HEK293 (cell line): ENCODE measurements around the gene NUDCD3.

Experiments
- CTCF ChIA-PET: fragments of 350-600 bp; formaldehyde crosslinking; extraction: SDS; loops from one replicate; lab custom pipeline; 2021; ENCODE audit warnings: antibody characterized with exemption; lab: Yijun Ruan, JAX
- POLR2A ChIA-PET: fragments of 300-600 bp; formaldehyde crosslinking; extraction: SDS; loops from one replicate; lab custom pipeline; 2020; ENCODE audit warnings: antibody characterized with exemption, inconsistent platforms; lab: Yijun Ruan, JAX
- H3K27ac ChIP-seq: fragments of 200-500 bp; sonication (Bioruptor generic); 2 replicates; pipeline ENCODE4 v1.5.1; 2014; ENCODE audit warnings: low read depth, low read length, control low read depth, inconsistent platforms; ENCODE audit errors: extremely low read depth
- H3K36me3 ChIP-seq, 2 experiments: fragments of 200-500 bp in 1 of 2; sonication (Bioruptor generic) in 1 of 2; 1 replicate in 1 of 2; 2 replicates in 1 of 2; pipeline ENCODE4 v1.5.1; 2014 to 2017; ENCODE audit warnings: inconsistent platforms in 2 of 2, low read length in 2 of 2; ENCODE audit not compliant: control insufficient read depth in 2 of 2, insufficient read depth in 1 of 2
- H3K4me1 ChIP-seq: fragments of 200-500 bp; sonication (Bioruptor generic); 2 replicates; pipeline ENCODE4 v1.5.1; 2014; ENCODE audit warnings: mild to moderate bottlenecking, low read length, inconsistent platforms; ENCODE audit not compliant: control insufficient read depth, insufficient read depth
- H3K4me3 ChIP-seq: 2 replicates; pipeline ENCODE4 v1.5.1; 2011; ENCODE audit warnings: low read depth, mild to moderate bottlenecking, control low read depth, low read length, moderate library complexity
- H3K9me3 ChIP-seq: fragments of 200-500 bp; sonication (Bioruptor generic); 2 replicates; pipeline ENCODE4 v1.5.1; 2014; ENCODE audit warnings: low read depth, low read length, inconsistent platforms; ENCODE audit not compliant: control insufficient read depth, insufficient read depth
- ATF2 ChIP-seq: fragments of 450-650 bp; formaldehyde crosslinking; IDR thresholded peaks from 2 replicates; pipeline ENCODE4 v1.5.1; 2016; ENCODE audit warnings: missing biosample characterization, missing genetic modification characterization, low read depth
- CTCF ChIP-seq: fragments of 450-650 bp; formaldehyde crosslinking; IDR thresholded peaks from 2 replicates; pipeline ENCODE4 v1.5.1; 2016; ENCODE audit warnings: missing biosample characterization, missing genetic modification characterization
- KLF1 ChIP-seq: fragments of 450-650 bp; formaldehyde crosslinking; IDR thresholded peaks from 2 replicates; pipeline ENCODE4 v1.5.1; 2016; ENCODE audit warnings: missing biosample characterization, missing genetic modification characterization
- KLF17 ChIP-seq: fragments of 450-650 bp; formaldehyde crosslinking; IDR thresholded peaks from 2 replicates; pipeline ENCODE4 v1.5.1; 2016; ENCODE audit warnings: missing biosample characterization, missing genetic modification characterization
- SCRT2 ChIP-seq: fragments of 450-650 bp; formaldehyde crosslinking; IDR thresholded peaks from 2 replicates; pipeline ENCODE4 v1.5.1; 2016; ENCODE audit warnings: missing biosample characterization, missing genetic modification characterization
- SETDB1 ChIP-seq: IDR thresholded peaks from one replicate; pipeline ENCODE4 v1.6.1; 2017; ENCODE audit warnings: mild to moderate bottlenecking, low read length, moderate library complexity, mixed read lengths; ENCODE audit not compliant: insufficient read length
- SP2 ChIP-seq: fragments of 450-650 bp; formaldehyde crosslinking; IDR thresholded peaks from 2 replicates; pipeline ENCODE4 v1.5.1; 2016; ENCODE audit warnings: missing biosample characterization, missing genetic modification characterization
- TSHZ1 ChIP-seq: fragments of 450-650 bp; formaldehyde crosslinking; IDR thresholded peaks from 2 replicates; pipeline ENCODE4 v1.5.1; 2016; ENCODE audit warnings: missing biosample characterization, missing genetic modification characterization, borderline replicate concordance
- YY1 ChIP-seq: fragments of 450-650 bp; formaldehyde crosslinking; IDR thresholded peaks from 2 replicates; pipeline ENCODE4 v1.5.1; 2018; ENCODE audit warnings: missing biosample characterization, missing genetic modification characterization
- ZBTB10 ChIP-seq: fragments of 450-650 bp; formaldehyde crosslinking; IDR thresholded peaks from 2 replicates; pipeline ENCODE4 v1.5.1; 2016; ENCODE audit warnings: missing biosample characterization, missing genetic modification characterization
- ZFP3 ChIP-seq: fragments of 450-650 bp; formaldehyde crosslinking; IDR thresholded peaks from 2 replicates; pipeline ENCODE4 v1.5.1; 2016; ENCODE audit warnings: low read depth, missing biosample characterization, missing genetic modification characterization
- ZFP69B ChIP-seq: fragments of 450-650 bp; formaldehyde crosslinking; IDR thresholded peaks from 2 replicates; pipeline ENCODE4 v1.5.1; 2016; ENCODE audit warnings: missing biosample characterization, missing genetic modification characterization
- ZNF121 ChIP-seq: fragments of 450-650 bp; formaldehyde crosslinking; IDR thresholded peaks from 2 replicates; pipeline ENCODE4 v1.5.1; 2016; ENCODE audit warnings: missing biosample characterization, missing genetic modification characterization
- ZNF169 ChIP-seq: fragments of 450-650 bp; formaldehyde crosslinking; IDR thresholded peaks from 2 replicates; pipeline ENCODE4 v1.5.1; 2016; ENCODE audit warnings: missing biosample characterization, missing genetic modification characterization
- ZNF239 ChIP-seq: fragments of 450-650 bp; formaldehyde crosslinking; IDR thresholded peaks from 2 replicates; pipeline ENCODE4 v1.5.1; 2016; ENCODE audit warnings: missing biosample characterization, missing genetic modification characterization
- ZNF280C ChIP-seq: fragments of 450-650 bp; formaldehyde crosslinking; IDR thresholded peaks from 2 replicates; pipeline ENCODE4 v1.5.1; 2016; ENCODE audit warnings: missing biosample characterization, missing genetic modification characterization
- ZNF354C ChIP-seq: fragments of 450-650 bp; formaldehyde crosslinking; IDR thresholded peaks from 2 replicates; pipeline ENCODE4 v1.5.1; 2016; ENCODE audit warnings: missing biosample characterization, missing genetic modification characterization, low read depth, borderline replicate concordance
- ZNF426 ChIP-seq: fragments of 450-650 bp; formaldehyde crosslinking; IDR thresholded peaks from 2 replicates; pipeline ENCODE4 v1.5.1; 2017; ENCODE audit warnings: missing biosample characterization, missing genetic modification characterization, mild to moderate bottlenecking, inconsistent platforms, moderate library complexity
- ZNF530 ChIP-seq: fragments of 450-650 bp; formaldehyde crosslinking; IDR thresholded peaks from 2 replicates; pipeline ENCODE4 v1.5.1; 2016; ENCODE audit warnings: low read depth, missing biosample characterization, missing genetic modification characterization
- ZNF571 ChIP-seq: fragments of 450-650 bp; formaldehyde crosslinking; IDR thresholded peaks from 2 replicates; pipeline ENCODE4 v1.5.0; 2017; ENCODE audit warnings: missing biosample characterization, missing genetic modification characterization
- ZNF585B ChIP-seq: fragments of 450-650 bp; formaldehyde crosslinking; IDR thresholded peaks from 2 replicates; pipeline ENCODE4 v1.5.1; 2016; ENCODE audit warnings: missing biosample characterization, missing genetic modification characterization
- ZNF621 ChIP-seq: fragments of 450-650 bp; formaldehyde crosslinking; IDR thresholded peaks from 2 replicates; pipeline ENCODE4 v1.5.1; 2017; ENCODE audit warnings: missing biosample characterization, missing genetic modification characterization
- ZNF629 ChIP-seq: fragments of 450-650 bp; formaldehyde crosslinking; IDR thresholded peaks from 2 replicates; pipeline ENCODE4 v1.5.1; 2017; ENCODE audit warnings: missing biosample characterization, missing genetic modification characterization

Gene NUDCD3

GRCh38 chr7:44403775-44404174 lies 86.7 kb downstream of the NUDCD3 start:
- CTCF ChIA-PET, result no interaction called here
- no peak for TF ChIP-seq ZNF571
- no peak for TF ChIP-seq ZNF629
- no peak for TF ChIP-seq SCRT2
- no peak for TF ChIP-seq SETDB1
- no peak for TF ChIP-seq ZNF121 (tag by site-specific recombination)
- TF ChIP-seq YY1 (tag by site-specific recombination), result no peak
- TF ChIP-seq ZFP3, result no peak
- TF ChIP-seq ZNF621, result no peak
- TF ChIP-seq ZNF280C (tag by site-specific recombination), result no peak
- TF ChIP-seq CTCF (tag by site-specific recombination), result no peak
- no peak for TF ChIP-seq ZNF530
- no peak for TF ChIP-seq ZNF239 (tag by site-specific recombination)
- TF ChIP-seq TSHZ1 (tag by site-specific recombination), result no peak
- TF ChIP-seq ZFP69B (tag by site-specific recombination), result no peak
- TF ChIP-seq ATF2 (tag by site-specific recombination), result no peak
- no peak for TF ChIP-seq ZNF169 (tag by site-specific recombination)
- TF ChIP-seq SP2 (tag by site-specific recombination), result no peak
- POLR2A ChIA-PET, result no interaction called here

GRCh38 chr7:44403176-44403759 lies 87.2 kb downstream of the NUDCD3 start:
- H3K36me3 ChIP-seq, result peaks cover 0 to 32% of the 10 kb centered on the region in 2 experiments; a peak in 1 of 3 replicates
- no peaks in the 10 kb centered on the region for H3K9me3 ChIP-seq
- ChIA-PET POLR2A (no interaction called here), CTCF (no interaction called here)
- H3K4me3 ChIP-seq, result no peak overlapping the region
- no peak overlapping the region for H3K27ac ChIP-seq
- peaks cover 14% of the 10 kb centered on the region for H3K4me1 ChIP-seq
- TF ChIP-seq ZNF426 (tag by site-specific recombination) (no peak), KLF1 (tag by site-specific recombination) (no peak), ZNF585B (tag by site-specific recombination) (no peak), KLF17 (tag by site-specific recombination) (no peak), ZBTB10 (no peak), ZNF354C (tag by site-specific recombination) (no peak)

More at GRCh38 chr7:44403775-44404174, 86.7 kb downstream of the NUDCD3 start:
- Histone ChIP-seq H3K36me3 (peaks cover 0 to 32% of the 10 kb centered on the region in 2 experiments; a peak in 1 of 3 replicates), H3K9me3 (no peaks in the 10 kb centered on the region), H3K4me1 (peaks cover 11% of the 10 kb centered on the region), H3K4me3 (no peak overlapping the region), H3K27ac (no peak overlapping the region)
